ENCODE data around the gene PLXNA2. TPM values are rescaled to one million over a fixed set of nuclear protein-coding genes. Genes with fewer than 3 reads are reported as not detected.

Gene PLXNA2
- total RNA-seq, 1 experiment from 2014 or later: 10.2 TPM

DNA sequence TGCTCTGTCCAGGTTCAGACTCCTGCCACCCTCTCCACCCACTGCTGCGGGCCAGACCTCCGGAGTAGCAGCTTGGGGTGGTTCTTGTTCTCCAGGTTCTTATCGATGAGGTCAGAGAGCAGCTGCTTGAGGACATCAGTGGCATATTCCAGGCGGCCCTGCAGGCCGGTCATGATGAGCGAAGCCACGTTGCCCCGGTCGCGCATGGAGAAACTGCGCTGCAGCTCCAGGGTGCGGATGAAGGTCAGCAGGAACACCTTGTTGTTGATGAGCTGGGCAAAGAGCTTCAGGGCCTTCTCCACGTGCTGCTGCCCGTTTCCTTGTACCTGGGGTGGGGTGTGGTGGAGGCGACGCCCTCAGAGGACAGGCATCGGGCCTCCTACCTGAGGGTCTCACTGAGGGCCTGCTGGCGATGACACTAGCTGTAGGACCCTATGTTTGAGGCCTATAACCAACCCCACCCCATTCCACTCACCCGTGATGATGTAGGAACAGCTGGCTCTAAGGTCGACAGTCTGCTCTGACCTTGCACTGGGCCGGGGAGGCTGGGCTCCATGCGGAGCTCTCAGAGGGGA, 202.1 kb downstream of the PLXNA2 start:
- Histone ChIP-seq H3F3A (ENCODE audit: insufficient read depth, low read depth) (no peaks in the 10 kb centered on the region), H3K4me3 (no peak overlapping the region), H3K27me3 (ENCODE audit: insufficient read depth, low read depth) (no peaks in the 10 kb centered on the region), H3K79me2 (ENCODE audit: low read depth) (no peaks in the 10 kb centered on the region), H3K4me1 (replicated peaks; ENCODE audit: insufficient read depth) (peaks cover 9% of the 10 kb centered on the region), H4K20me1 (ENCODE audit: insufficient read depth) (no peaks in the 10 kb centered on the region), H3K9me2 (ENCODE audit: insufficient read depth) (no peaks in the 10 kb centered on the region), H2AFZ (no peak overlapping the region), H3K9me3 (ENCODE audit: insufficient read depth, low read depth) (no peaks in the 10 kb centered on the region), H3K36me3 (ENCODE audit: low read depth) (no peaks in the 10 kb centered on the region), H3K27ac (no peak overlapping the region), H3K4me2 (no peak overlapping the region)
- TF ChIP-seq CTCF (conservative IDR thresholded peaks at IDR 0.05) (no peak), EZH2 (IDR thresholded peaks at IDR 0.05; ENCODE audit: low read depth) (no peak)
- intact Hi-C loops (cut with micrococcal nuclease; ENCODE audit: unreplicated experiment): no loop called here
- no TSS peak for BruUV-seq (replicated peaks)
- POLR2A ChIA-PET (ENCODE audit: unreplicated experiment): interaction anchor here (1.0 kb wide), 1 partner anchor 29 kb away, joined by 5 read pairs; no protein-coding TSS in a partner anchor
- CTCF ChIA-PET: no interaction called here
- DNase-seq: no peak

- POLR2A ChIA-PET (ENCODE audit: unreplicated experiment): interaction anchor here (1.0 kb wide), 1 partner anchor 29 kb away, joined by 5 read pairs; no protein-coding TSS in a partner anchor
Observed at GRCh38 chr1:208041505-208041904, 202.7 kb downstream of the PLXNA2 start.

DNA sequence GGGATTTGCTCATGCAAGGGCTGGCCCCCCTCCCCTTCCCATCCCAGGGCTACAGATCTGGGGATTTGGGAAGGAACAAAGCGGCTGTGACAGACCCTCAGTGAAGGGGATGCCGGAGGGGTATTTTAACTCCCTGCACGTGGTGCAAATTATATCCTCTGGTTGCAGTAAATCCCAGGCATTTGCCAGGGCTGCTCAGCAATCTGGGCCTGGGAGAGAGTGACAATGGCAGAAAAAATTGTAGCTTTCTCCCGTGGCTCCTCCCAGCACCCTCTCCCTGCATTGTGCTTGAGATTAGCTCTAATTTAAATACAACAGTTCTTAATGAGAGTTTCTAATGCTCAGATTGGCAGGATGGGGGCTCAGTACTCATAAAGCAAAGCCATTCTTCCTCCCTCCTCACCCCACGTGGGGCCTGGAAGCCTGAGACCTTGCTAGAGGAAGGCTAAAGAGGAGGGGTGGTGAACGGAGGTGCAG, 203.3 kb downstream of the PLXNA2 start:
- no peak overlapping the region for H2AFZ ChIP-seq
- no peaks in the 10 kb centered on the region for H3K9me3 ChIP-seq (ENCODE audit: insufficient read depth, low read depth)
- H3K79me2 ChIP-seq (ENCODE audit: low read depth): no peaks in the 10 kb centered on the region
- intact Hi-C loops (cut with micrococcal nuclease; ENCODE audit: unreplicated experiment): no loop called here
- no peaks in the 10 kb centered on the region for H4K20me1 ChIP-seq (ENCODE audit: insufficient read depth)
- DNase-seq: no peak
- BruUV-seq (replicated peaks): no TSS peak
- no peaks in the 10 kb centered on the region for H3K9me2 ChIP-seq (ENCODE audit: insufficient read depth)
- H3K36me3 ChIP-seq (ENCODE audit: low read depth): no peaks in the 10 kb centered on the region
- H3K27ac ChIP-seq: no peak overlapping the region
- no peaks in the 10 kb centered on the region for H3K4me1 ChIP-seq (replicated peaks; ENCODE audit: insufficient read depth)
- H3K4me2 ChIP-seq: no peak overlapping the region
- ChIA-PET CTCF (no interaction called here), POLR2A (ENCODE audit: unreplicated experiment) (interaction anchor here (1.0 kb wide), 1 partner anchor 30 kb away, joined by 5 read pairs; no protein-coding TSS in a partner anchor)
- no peak overlapping the region for H3K4me3 ChIP-seq
- TF ChIP-seq CTCF (conservative IDR thresholded peaks at IDR 0.05) (no peak), EZH2 (IDR thresholded peaks at IDR 0.05; ENCODE audit: low read depth) (no peak)
- H3F3A ChIP-seq (ENCODE audit: insufficient read depth, low read depth): no peaks in the 10 kb centered on the region
- H3K27me3 ChIP-seq (ENCODE audit: insufficient read depth, low read depth): no peaks in the 10 kb centered on the region

More at GRCh38 chr1:208041505-208041904, 202.7 kb downstream of the PLXNA2 start:
- intact Hi-C loops (cut with micrococcal nuclease; ENCODE audit: unreplicated experiment): no loop called here
- Histone ChIP-seq H3K9me2 (ENCODE audit: insufficient read depth) (no peaks in the 10 kb centered on the region), H3K79me2 (ENCODE audit: low read depth) (no peaks in the 10 kb centered on the region), H3K4me2 (no peak overlapping the region), H3K4me1 (replicated peaks; ENCODE audit: insufficient read depth) (peaks cover 3% of the 10 kb centered on the region), H3F3A (ENCODE audit: insufficient read depth, low read depth) (no peaks in the 10 kb centered on the region), H3K36me3 (ENCODE audit: low read depth) (no peaks in the 10 kb centered on the region), H3K27ac (no peak overlapping the region), H3K9me3 (ENCODE audit: insufficient read depth, low read depth) (no peaks in the 10 kb centered on the region), H3K27me3 (ENCODE audit: insufficient read depth, low read depth) (no peaks in the 10 kb centered on the region), H2AFZ (no peak overlapping the region), H4K20me1 (ENCODE audit: insufficient read depth) (no peaks in the 10 kb centered on the region), H3K4me3 (no peak overlapping the region)
- CTCF ChIA-PET: no interaction called here
- BruUV-seq (replicated peaks): no TSS peak
- TF ChIP-seq EZH2 (IDR thresholded peaks at IDR 0.05; ENCODE audit: low read depth) (no peak), CTCF (conservative IDR thresholded peaks at IDR 0.05) (no peak)
- no peak for DNase-seq

All from PC-9 (cell line).